ENCODE results near the gene PSD2.
A peak's percentile ranks its signal among the peaks of the same experiment; 100 is the strongest.

The PSD2 gene

GRCh38 chr5:139861889-139862207, 66.2 kb downstream of the PSD2 start:
- no peak for DNase-seq

GRCh38 chr5:139862313-139862712, 66.7 kb downstream of the PSD2 start:
- DNase-seq, result no peak

DNA sequence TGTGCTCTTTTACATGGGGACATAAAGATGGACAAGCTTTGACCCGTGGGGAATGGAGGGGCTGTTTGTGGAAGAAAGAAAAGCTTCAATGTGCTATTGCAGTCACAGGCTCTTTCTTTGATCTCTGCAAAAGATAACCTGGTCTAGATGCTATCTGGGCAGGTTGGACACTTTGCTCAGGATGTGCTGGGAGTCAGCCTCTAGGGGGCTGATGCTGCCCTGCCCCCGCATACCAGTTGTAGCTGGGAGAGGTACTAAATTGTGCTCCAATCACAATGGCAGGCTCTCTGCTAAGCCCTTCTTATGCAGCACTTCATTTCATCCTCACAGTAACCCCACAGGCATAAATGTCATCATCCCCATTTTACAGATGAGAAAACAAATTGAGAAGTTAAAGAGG, 67.2 kb downstream of the PSD2 start:
- no peak for DNase-seq

DNA sequence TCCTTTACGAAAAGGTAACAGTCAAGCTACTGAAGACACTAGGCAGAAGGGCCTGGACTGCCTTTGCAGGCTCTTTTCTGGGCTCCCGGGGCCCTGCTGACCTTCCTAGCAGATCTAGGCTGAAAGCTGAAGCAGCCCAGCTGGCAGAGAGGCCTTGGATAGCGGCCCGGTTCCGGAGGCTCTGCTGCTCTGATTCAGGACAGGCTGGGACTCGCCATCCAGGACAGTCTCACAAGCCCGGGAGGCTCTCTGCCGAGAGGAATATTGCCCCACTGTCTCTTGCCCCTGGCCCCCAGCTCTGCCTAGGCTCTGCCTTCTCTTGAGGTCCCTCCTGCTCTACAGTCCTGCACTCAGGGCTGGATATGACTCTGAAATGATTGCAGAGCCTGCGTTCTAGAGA, 67.8 kb downstream of the PSD2 start:
- no peak for DNase-seq

DNA sequence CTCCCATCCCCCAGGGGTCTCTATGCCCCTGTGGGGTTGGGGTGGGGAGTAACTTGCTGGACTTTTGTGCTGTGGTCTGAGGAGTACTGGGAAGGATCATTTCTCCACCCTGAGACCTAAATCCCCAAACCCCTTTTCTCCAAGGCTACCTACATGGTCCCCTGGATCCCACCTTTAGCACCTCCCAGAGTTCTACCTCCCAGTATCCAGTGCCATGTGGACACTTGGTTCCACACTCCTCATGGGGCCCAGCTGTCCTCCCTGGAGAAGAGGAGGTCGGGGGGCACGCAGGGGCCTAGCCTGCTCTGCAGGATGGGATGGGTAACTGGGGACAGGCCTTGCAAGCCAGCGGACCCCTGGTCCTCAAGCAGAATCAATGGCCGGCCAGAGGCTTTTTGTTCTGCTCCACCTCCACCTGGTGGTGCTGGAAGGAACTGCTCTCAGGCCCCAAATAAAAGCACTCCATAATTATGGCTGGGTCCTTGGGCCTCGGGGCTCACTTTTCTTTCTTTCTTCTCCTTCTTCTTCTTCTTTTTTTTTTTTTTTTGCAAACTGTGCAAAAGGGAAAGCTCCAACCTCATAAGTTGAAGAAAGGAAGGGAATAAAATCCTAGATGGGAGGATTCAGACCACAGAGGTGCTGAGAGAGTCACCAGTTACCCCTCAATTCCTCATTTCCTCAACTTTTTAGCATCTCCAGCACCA, 68.4 kb downstream of the PSD2 start:
- peak; percentile 57 for DNase-seq

DNA sequence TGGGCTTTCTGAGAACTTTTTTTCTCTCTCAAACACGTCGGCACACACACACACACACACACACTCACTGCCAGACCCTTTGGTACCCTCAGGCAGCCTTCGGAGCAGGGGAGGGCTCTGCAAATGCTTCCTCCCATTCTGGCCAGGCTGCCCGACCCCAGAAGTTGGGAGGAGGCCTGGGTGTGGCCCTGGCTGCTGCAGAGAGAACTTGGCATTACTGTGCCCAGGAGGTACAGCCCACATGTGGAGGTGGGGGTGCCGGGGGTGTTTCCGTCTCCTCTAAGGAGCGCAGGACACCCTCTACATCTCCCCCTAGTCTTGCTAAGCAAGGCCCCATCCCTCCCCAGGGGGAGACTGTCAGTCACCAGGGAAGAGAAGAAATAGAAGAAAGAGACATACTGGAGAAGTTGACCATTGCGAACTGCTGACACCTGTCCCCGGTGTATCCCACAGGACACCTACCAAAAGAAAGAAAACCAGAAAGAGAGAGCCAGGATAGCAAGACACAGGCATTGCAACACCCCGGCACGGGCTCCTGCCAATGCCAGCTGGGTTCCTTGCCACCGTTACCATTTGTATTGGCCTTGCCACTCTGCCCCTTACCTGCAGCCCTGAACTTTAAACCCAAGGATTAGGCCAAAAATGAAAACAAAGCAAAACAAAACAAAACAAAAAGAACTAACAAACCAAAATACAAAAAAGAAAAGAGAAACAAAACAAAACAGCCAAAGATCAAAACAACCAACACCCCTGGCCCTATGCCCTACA, 69.3 kb downstream of the PSD2 start:
- no peak for DNase-seq

- DNase-seq, result no peak
Measured at GRCh38 chr5:139867109-139867508, 71.5 kb downstream of the PSD2 start.

DNA sequence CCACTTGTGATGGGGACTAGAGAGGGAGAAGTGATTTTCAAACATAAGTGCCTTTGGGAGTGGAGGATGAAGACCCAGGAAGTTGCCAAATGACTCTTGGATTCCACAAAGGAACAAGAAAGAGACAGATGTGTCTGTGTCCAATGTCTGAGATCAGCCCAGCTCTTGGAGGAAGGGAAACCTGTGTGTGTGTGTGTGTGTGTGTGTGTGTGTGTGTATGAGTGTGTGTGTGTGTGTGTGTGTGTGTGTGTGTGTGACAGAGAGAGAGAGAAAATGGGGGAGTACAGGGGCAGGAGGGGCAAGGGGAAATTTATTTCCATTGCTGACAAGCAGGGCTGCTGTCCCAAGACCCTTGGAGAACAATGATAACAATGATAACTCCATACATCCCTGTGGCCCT, 72.0 kb downstream of the PSD2 start:
- no peak for DNase-seq

- DNase-seq, result no peak
Measured at GRCh38 chr5:139869042-139869790, 73.6 kb downstream of the PSD2 start.

GRCh38 chr5:139870677-139871076, 75.1 kb downstream of the PSD2 start:
- no peak for DNase-seq

DNA sequence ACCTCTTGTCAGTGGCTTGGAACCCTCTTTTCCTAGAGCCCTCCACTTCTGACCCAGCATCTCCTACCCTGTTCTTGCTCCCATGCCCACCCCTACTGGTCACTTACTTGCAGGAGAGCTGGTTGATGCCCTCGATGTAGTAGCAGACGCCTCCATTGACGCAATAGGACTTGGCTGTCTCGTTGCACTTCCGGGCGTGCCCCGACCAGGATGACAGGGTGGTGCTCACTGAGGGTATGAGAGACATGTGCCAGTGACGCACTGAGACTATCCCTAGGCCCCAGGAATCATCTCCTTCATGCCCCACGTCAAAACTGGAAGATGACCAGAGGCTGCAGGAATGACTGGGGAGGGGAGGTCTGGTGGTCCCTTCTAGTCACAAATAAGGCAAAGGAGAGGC, 76.0 kb downstream of the PSD2 start:
- DNase-seq, result no peak

- DNase-seq, result no peak
Measured at GRCh38 chr5:139872052-139872766, 76.6 kb downstream of the PSD2 start.

GRCh38 chr5:139872851-139873794, 77.5 kb downstream of the PSD2 start:
- no peak for DNase-seq

DNA sequence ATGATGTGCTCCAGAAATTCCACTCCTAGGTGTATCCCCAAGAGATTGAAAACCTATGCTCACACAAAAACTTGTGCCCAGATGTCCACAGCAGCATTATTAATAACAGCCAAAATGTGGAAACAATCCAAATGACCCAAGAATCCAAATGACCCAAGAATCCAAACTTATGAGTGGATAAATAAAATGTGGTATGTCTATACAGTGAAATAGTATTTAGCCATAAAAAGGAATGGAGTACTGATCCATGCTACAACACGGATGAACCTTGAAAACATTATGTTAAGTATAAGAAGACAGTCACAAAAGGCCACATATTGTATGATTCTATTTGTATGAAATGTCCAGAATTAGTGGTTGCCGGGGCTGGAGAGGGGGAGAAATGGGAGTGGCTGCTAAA, 80.3 kb downstream of the PSD2 start:
- DNase-seq, result no peak

DNA sequence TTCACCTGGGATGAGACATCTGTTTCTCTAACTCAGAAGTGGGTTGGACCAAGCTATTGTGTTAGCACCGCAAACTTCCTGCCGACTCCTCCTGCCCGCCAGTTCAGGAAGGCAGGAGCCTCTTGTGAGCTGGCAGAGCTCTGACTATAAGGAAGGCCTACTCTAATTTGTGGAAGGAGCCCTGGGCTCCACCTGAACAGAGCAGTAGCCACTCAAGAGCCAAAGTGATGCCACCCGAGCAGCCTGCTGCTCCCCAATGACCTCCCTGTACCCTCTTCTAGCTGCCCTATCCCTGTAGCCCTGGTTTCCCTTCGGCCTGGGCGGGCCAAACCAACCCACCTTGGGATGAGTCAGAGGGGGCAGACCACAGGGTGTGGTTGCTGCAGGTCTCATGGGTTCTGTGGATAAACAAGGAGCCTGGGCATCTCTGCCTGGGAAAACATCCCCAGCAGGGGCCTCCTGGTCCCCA, 81.6 kb downstream of the PSD2 start:
- DNase-seq, result no peak

DNA sequence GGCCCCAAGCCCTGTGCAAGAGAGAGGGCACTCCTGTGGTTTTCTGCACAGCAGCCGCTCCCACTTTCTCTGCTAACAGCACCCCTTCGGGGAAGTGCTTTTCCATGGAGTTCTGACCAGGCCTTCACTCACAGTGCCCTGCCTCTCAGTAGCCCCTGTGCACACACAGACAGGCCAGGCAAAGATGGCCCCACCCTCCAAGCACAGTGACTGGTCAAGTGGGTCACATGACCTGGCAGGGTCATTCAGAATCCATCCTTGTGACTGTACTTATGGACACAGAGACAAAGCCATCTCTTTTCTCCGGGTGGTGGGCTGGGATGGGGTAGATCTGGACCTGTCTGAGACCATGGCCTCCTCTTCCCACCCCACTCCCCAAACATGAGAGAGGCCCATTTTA, 82.5 kb downstream of the PSD2 start:
- no peak for DNase-seq

- DNase-seq, result no peak
Measured at GRCh38 chr5:139880416-139881142, 85.0 kb downstream of the PSD2 start.

GRCh38 chr5:139881143-139881733, 85.6 kb downstream of the PSD2 start:
- no peak for DNase-seq

GRCh38 chr5:139882316-139882715, 86.7 kb downstream of the PSD2 start:
- DNase-seq, result no peak

- no peak for DNase-seq
Measured at GRCh38 chr5:139882961-139883539, 87.4 kb downstream of the PSD2 start.

GRCh38 chr5:139884144-139884543, 88.5 kb downstream of the PSD2 start:
- DNase-seq, result no peak

Measured in CD4-positive, alpha-beta T cell treated with Interleukin-17A for 1 hour (primary cell).